ENCODE results near the gene ELFN2.

Gene ELFN2

GRCh38 chr22:37454857-37455686 is 27.8 kb upstream of the ELFN2 start:
- peak; percentile 29 for DNase-seq (ENCODE audit: low read depth)

- DNase-seq (ENCODE audit: low read depth), result no peak
Observed at GRCh38 chr22:37453696-37454095, 26.4 kb upstream of the ELFN2 start.

GRCh38 chr22:37451218-37451617 is 23.9 kb upstream of the ELFN2 start:
- DNase-seq (ENCODE audit: low read depth), result no peak

- DNase-seq (ENCODE audit: low read depth), result no peak
Observed at GRCh38 chr22:37449331-37450001, 22.2 kb upstream of the ELFN2 start.

- no peak for DNase-seq (ENCODE audit: low read depth)
Observed at GRCh38 chr22:37448516-37449127, 21.3 kb upstream of the ELFN2 start.

GRCh38 chr22:37445501-37445900 is 18.2 kb upstream of the ELFN2 start:
- DNase-seq (ENCODE audit: low read depth), result no peak

GRCh38 chr22:37443977-37444376 is 16.7 kb upstream of the ELFN2 start:
- no peak for DNase-seq (ENCODE audit: low read depth)

- no peak for DNase-seq (ENCODE audit: low read depth)
Observed at GRCh38 chr22:37443086-37443485, 15.8 kb upstream of the ELFN2 start.

- DNase-seq (ENCODE audit: low read depth), result no peak
Observed at GRCh38 chr22:37442537-37442936, 15.3 kb upstream of the ELFN2 start.

GRCh38 chr22:37442135-37442534 is 14.9 kb upstream of the ELFN2 start:
- no peak for DNase-seq (ENCODE audit: low read depth)

GRCh38 chr22:37440875-37441274 is 13.6 kb upstream of the ELFN2 start:
- DNase-seq (ENCODE audit: low read depth), result no peak

GRCh38 chr22:37439347-37439746 is 12.1 kb upstream of the ELFN2 start:
- DNase-seq (ENCODE audit: low read depth), result no peak

GRCh38 chr22:37435970-37436603 is 8.8 kb upstream of the ELFN2 start:
- DNase-seq (ENCODE audit: low read depth), result no peak

- no peak for DNase-seq (ENCODE audit: low read depth)
Observed at GRCh38 chr22:37433786-37434185, 6.5 kb upstream of the ELFN2 start.

GRCh38 chr22:37432708-37433054 is 5.4 kb upstream of the ELFN2 start:
- no peak for DNase-seq (ENCODE audit: low read depth)

GRCh38 chr22:37431801-37432707 is 4.8 kb upstream of the ELFN2 start:
- peak; percentile 89 for DNase-seq (ENCODE audit: low read depth)

GRCh38 chr22:37431366-37431765 is 4.1 kb upstream of the ELFN2 start:
- no peak for DNase-seq (ENCODE audit: low read depth)

- no peak for DNase-seq (ENCODE audit: low read depth)
Observed at GRCh38 chr22:37430941-37431340, 3.7 kb upstream of the ELFN2 start.

- DNase-seq (ENCODE audit: low read depth), result no peak
Observed at GRCh38 chr22:37428649-37429586, 1.6 kb upstream of the ELFN2 start.

Data from fibroblast of the conjunctiva (primary cell).